HG02759 (cell line): ENCODE measurements around the gene MRPL27.
"Not testable (repeated sequence)": the region's sequence is repeated elsewhere in the genome, so short reads cannot be mapped to it uniquely, and the experiment has no call there.

Experiments
- ATAC-seq: cut with Tn5 transposase; IDR thresholded peaks from one replicate; pipeline ENCODE4 v1.9.1; 2021; ENCODE audit warnings: mild to moderate bottlenecking, moderate library complexity; ENCODE audit not compliant: unreplicated experiment

The MRPL27 gene

DNA sequence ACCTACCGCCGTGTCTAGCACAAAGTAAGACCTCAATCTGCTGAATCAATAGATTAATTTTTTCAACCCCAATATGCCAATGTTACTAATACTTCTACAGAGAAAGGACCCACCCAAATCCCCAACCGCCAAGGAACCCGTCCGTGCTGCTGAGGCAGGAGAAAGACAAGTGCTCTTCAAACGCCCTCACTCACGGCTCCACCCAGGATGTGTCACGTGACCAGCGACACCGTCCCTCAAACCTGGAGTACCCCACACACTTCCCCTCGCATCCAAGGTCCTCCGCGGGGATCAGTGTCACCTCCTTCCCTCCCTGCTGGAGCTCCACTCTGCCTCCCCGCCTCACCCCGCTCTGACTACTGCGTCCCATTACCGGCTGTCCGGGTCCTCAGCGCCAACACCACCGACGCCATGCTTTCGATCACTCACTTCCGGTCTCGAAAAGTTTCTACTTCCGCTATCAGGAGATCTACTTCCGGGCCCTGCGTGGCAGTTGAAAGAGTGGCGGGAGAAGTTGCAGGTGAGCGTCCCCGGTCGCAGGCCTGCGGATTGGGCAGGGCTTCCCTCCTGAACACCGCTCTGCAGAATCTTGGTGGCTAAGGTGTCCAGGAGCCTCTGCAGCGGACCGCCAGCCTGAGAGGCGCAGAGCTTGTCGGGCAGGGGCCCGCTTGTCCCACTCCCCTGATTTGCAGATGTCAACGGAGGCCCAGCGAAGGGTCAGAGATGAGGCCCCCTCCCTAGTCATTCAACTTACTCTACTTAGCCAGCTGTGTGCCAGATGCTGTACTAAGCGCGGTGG, at the start of gene MRPL27, which contains the start of gene EME1:
Gene MRPL27, minus strand, starts transcription at position 427 of the 799 bp plus-strand sequence. Its CDS starts 14 bp downstream, at position 413.
Gene EME1, plus strand, starts transcription at position 472 of the 799 bp plus-strand sequence. CDS start 1,980 bp downstream, outside the sequence.
- peak; percentile 93 for ATAC-seq

DNA sequence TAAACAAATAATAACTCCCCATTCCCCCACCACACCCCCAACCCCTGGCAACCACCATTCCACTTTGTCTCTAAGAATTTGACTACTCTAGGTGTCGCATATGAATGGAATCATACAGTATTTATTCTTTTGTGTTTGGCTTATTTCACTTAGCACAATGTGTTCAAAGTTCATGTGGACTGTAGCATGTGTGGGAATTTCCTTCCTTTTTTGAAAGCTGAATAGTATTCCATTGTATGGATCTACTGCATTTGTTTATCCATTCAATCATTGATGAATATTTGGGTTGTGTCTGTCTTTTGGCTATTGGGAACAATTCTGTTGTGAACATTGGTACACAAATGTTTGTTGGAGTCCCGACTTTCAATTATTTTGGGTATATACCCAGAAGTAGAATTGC, 49.8 kb upstream of the MRPL27 start:
- ATAC-seq = no peak

GRCh38 chr17:50421308-50422051, 48.5 kb upstream of the MRPL27 start:
- no peak for ATAC-seq

DNA sequence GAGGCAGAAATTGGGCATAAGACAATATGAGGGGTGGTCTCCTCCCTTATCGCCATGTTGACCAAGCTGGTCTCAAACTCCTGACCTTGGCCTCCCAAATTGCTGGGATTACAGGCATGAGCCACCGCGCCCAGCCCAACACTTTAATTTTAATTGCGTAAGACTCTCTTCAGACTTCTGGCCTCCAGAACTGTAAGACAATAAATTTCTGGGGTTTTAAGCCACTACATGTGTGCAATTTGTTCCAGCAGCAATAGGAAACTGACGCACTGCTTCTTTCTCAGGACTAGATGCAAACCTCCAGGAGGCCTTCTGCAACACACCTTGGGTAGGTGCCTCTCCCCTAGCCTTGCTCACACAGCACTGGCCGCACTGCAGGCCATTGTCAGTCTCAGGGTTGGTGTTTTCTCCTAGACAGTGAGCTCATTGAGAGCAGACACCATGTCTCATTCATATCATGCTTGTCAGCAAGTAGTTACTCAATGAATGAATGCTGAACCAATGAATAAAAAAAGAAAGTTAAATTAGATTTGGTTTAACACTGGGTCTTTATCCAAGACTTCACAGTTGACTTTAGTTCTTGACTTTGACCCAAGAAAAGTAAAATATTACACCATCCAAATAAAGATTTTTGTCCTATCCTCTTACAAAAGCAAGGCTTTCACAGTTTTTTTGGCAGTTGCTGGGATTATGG, 47.6 kb upstream of the MRPL27 start:
- no peak for ATAC-seq

GRCh38 chr17:50419577-50419976, 46.6 kb upstream of the MRPL27 start:
- not testable (repeated sequence) for ATAC-seq

- ATAC-seq = no peak
Observed at GRCh38 chr17:50414808-50415207, 41.8 kb upstream of the MRPL27 start.

DNA sequence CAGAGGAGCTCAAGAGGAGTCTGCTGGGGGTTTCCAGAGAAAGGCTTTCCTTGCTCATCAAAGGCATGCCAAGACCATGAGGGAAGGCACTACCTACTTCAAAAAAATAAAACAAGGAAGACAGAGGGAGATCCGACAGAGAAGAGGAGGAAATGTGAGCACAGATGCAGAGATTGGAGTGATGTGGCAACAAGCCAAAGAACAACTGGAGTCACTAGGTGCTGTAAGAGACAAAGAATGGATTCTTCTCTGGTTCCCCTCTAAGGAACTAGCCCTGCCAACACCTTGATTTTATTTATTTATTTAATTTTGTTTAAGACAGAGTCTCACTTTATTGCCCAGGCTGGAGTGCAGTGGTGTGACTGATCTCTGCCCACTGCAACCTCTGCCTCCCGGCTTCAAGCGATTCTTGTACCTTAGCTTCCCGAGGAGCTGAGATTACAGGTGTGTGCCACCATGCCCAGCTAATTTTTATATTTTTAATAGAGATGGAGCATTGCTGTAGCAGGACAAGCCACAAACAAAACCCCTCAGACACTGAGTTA, 39.3 kb upstream of the MRPL27 start:
- ATAC-seq = no peak

DNA sequence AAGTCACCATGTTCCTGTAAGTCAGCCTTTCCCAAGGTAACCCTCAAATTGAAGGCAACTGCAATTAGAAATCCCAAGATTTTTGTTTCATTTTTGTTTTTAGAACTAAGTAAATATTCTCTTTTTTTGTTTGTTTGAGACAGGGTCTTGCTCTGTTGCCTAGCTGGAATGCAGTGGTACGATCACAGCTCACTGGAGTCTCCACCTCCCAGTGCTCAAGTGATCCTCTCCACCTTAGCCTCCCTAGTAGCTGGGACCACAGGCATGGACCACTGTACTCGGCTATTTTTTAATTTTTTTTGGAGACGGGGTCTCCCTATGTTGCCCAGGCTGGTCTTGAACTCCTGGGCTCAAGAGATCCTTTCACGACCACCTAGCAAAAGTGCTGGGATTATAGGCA, 34.9 kb upstream of the MRPL27 start:
- ATAC-seq = no peak

DNA sequence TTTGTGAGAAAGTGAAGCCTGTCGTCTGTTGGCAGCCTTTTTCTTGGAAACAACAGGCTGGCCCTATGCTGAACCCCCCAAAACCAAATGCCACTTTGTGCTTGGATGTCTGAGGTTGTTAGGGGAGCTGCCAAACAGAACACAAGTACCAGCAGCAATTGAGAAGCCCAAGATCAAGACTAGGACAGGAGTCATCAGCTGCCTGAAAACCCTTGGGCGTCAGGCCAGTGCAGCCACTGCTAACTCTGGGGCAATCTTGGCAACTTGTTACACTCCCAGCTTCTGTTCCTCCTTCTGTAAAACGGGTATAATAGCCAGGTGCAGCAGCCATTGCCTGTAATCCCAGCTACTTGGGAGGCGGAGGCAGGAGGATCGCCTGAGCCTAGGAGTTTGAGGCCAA, 33.6 kb upstream of the MRPL27 start:
- no peak for ATAC-seq

DNA sequence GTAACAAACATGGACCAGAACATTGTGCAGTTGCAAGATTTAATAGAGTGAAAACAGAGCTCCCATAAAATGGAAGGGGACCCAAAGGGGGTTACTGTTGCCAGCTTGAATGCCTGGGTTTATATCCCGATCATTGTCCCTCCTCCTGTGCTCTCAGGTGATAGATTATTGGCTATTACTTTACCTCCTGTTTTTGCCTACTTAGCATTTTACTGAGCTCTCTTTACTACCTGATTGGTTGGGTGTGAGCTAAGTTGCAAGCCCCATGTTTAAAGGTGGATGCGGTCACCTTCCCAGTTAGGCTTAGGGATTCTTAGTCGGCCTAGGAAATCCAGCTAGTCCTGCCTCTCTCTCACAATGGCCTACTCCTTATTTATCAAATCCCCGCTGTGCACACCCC, 32.4 kb upstream of the MRPL27 start:
- not testable (repeated sequence) for ATAC-seq

DNA sequence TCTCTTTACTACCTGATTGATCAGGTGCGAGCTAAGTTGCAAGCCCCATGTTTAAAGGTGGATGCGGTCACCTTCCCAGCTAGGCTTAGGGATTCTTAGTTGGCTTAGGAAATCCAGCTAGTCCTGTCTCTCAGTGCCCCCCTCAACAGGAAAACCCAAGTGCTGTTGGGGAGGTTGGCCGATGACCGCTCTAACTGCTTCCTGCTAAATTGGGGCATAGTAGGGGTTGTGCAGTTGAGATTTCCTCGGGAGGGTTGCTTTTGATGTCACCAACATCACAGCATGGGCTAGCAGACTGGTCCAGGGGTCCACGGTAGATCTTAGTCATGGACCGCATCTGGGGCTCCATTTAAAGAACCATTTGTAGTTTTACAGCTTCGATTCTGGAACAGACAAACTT, 26.6 kb upstream of the MRPL27 start:
- ATAC-seq = not testable (repeated sequence)

DNA sequence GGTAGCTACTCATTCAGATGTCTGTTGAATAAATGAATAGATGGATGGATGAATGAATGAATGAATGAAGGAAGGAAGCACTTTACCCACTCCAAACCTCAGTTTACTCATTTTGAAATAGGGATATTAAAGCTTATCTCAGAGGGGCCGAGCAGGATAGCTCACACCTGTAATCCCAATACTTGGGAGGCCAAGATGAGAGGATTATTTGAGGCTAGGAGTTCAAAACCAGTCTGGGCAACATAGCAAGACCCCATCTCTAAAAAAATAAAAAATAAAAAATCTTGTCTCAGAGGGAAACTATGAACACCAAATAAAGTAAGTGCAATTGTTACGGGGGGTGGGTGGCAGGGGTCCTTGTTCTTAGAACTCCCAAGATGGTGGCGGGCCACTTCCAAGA, 25.7 kb upstream of the MRPL27 start:
- not testable (repeated sequence) for ATAC-seq

GRCh38 chr17:50397919-50398285, 24.9 kb upstream of the MRPL27 start:
- ATAC-seq = no peak

DNA sequence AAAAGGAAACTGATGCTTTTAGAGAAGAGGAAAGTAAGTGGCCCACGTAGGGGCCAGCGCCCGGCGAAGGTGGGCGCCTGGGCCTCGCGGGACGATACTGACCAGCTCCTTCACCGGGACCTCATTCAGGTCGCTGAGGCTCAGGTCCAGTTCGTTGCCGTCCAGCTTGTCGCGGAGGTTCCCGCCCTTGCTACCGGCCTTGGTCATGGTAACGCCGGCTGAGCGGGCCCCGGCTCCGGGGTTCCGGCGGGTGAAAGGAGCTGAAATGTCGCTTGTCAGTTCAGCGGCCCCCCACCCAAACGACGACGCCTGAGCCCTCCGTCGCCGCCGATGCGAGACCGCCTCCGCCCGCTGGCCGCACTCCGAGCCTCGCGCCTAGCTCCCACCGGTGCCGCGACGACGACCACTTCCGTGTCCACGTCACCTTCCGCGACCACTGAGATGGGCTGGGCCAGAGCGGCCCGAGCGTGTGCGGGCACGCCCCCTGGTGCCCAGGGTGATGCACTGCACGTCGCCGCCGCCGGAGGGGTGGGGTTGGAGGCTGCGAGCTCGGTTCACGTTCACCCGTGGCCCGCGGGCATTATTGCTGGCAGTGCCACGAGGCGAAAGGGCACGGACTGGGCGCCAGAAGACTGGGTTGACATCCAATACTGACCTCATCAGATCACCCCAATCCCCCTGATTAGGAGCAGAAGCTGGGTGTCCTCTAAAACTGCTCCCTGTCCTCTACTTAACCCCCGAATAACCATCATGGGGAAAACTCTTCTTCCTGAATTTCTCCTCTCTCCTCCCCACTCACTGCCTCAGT, 24.3 kb upstream of the MRPL27 start, which contains the start of gene LRRC59:
Gene LRRC59, minus strand, starts transcription at position 413 of the 808 bp plus-strand sequence. Its CDS starts 206 bp downstream, at position 207.
- peak; percentile 97 for ATAC-seq

GRCh38 chr17:50396261-50397110, 23.5 kb upstream of the MRPL27 start:
- peak; percentile 14 for ATAC-seq

DNA sequence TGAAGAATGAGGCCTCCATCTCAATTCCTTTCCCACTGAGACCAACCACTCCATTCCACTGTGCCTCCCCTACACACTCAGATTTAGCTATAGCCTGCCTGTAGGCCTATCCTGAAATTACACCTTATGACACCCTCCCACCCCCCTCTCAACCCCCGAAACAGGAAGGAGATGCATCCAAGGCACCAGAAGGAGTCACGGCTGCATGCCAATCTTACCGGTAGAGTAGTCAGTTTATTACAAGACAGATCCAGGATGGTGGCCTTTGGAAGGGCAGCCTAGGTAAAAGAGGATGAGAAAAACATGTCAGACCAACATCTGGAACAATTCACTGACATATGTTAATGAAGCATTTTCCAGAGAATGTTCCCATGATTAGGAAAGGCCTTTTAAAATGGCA, 21.7 kb upstream of the MRPL27 start:
- ATAC-seq = no peak

DNA sequence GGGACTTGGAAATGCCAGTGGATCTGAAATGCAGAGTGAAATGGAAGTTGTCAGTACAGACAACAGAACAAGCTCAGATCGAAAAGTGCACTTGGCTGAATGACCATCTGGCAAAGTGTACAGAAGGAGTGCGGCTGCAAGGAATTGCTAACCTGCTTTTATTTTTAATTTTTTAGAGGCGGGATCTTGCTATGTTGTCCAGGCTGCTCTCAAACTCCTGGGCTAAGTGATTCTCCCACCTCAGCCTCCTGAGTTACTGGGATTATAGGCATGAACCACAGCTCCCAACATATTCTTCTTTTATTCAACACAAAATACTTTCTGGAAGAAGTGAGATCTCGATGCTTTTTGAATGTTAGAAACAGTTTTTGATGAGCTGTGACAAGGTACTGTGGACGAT, 20.7 kb upstream of the MRPL27 start:
- ATAC-seq = no peak

DNA sequence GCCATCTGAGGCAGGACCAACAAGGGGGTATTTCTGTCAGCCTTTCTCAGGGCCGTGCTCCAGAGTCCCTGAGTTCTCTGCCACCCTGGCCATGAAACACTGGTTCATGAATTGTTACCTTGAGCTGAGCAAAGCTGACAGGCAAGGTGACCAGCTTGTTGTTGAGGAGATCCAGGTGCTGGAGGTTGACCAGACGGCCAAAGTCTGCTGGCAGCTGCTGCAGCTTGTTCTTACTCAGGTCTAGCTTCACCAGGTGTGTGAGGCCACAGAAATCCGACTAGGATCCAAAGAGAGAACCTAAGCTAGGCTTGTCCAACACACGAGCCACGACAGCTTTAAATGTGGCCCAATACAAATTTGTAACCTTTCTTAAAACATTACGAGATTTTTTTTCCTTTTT, 19.6 kb upstream of the MRPL27 start:
- ATAC-seq = no peak

DNA sequence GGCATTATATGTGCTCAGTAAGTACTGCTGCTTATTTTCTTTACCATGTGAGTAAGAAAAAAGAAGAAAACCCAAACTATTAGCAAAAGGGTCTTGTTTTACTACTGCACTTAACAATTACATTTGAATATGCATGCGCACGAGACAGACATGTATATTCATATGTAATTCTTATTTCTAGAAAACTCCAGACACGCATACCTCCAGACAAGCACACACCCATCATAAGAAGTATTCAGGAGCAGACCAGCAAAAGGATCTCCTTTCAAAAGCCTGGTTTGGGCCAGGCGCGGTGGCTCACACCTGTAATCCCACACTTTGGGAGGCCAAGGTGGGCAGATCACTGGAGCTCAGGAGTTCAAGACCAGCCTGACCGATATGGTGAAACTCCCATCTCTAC, 16.6 kb upstream of the MRPL27 start:
- no peak for ATAC-seq
